ENCODE results near the gene GUCY1B1. TPM values are rescaled to one million over a fixed set of nuclear protein-coding genes. Genes with fewer than 3 reads are reported as not detected.

GUCY1B1 gene
- total RNA-seq, 1 experiment from 2014 or later, result 0.50 TPM

GRCh38 chr4:155828628-155829027, 69.8 kb downstream of the GUCY1B1 start:
- Histone ChIP-seq H4K8ac (replicated peaks; ENCODE audit: insufficient read length, low read depth, low read length) (no peak overlapping the region), H2BK5ac (ENCODE audit: insufficient read length, low read length) (no peak overlapping the region), H3K4ac (ENCODE audit: low read depth, low read length) (no peak overlapping the region), H3T11ph (ENCODE audit: low read length) (no peak overlapping the region), H3K79me2 (ENCODE audit: insufficient read depth, low read length) (no peaks in the 10 kb centered on the region), H3K23ac (ENCODE audit: insufficient read length, low read depth, low read length) (no peak overlapping the region), H3K27me3 (ENCODE audit: insufficient read depth, low read length) (no peaks in the 10 kb centered on the region), H3K79me1 (ENCODE audit: insufficient read depth, low read depth, low read length, poor library complexity, severe bottlenecking) (no peaks in the 10 kb centered on the region), H3K9me3 (ENCODE audit: control insufficient read depth, low read depth, low read length) (no peaks in the 10 kb centered on the region), H2AFZ (ENCODE audit: low read length) (no peak overlapping the region), H2BK15ac (ENCODE audit: low read depth, low read length) (no peak overlapping the region), H3K56ac (ENCODE audit: insufficient read length, low read depth, low read length) (no peak overlapping the region), H2BK20ac (ENCODE audit: low read depth, low read length, poor library complexity, severe bottlenecking) (no peak overlapping the region), H3K4me1 (ENCODE audit: insufficient read depth, low read length) (no peaks in the 10 kb centered on the region), H4K5ac (ENCODE audit: insufficient read length, low read depth, low read length) (no peak overlapping the region), H3K23me2 (ENCODE audit: insufficient read length, low read depth, low read length, poor library complexity, severe bottlenecking) (no peaks in the 10 kb centered on the region), H2BK120ac (ENCODE audit: low read depth, low read length, poor library complexity, severe bottlenecking) (no peak overlapping the region), H4K91ac (ENCODE audit: insufficient read length, low read depth, low read length) (no peak overlapping the region), H3K14ac (ENCODE audit: insufficient read depth, low read length) (no peak overlapping the region), H4K20me1 (ENCODE audit: control insufficient read depth, insufficient read depth, insufficient read length) (no peaks in the 10 kb centered on the region), H2AK5ac (ENCODE audit: insufficient read length, low read length) (no peak overlapping the region), H3K18ac (ENCODE audit: insufficient read length, low read depth, low read length) (no peak overlapping the region), H3K4me2 (ENCODE audit: insufficient read depth, insufficient read length, low read length) (no peak overlapping the region), H2BK12ac (ENCODE audit: insufficient read length, low read depth, low read length) (no peak overlapping the region), H3K27ac (ENCODE audit: insufficient read length, low read depth, low read length) (no peak overlapping the region), H3K9ac (ENCODE audit: extremely low read depth, insufficient read length, low read length) (no peak overlapping the region)
- no peaks in the 10 kb centered on the region for H3K27me3 Mint-ChIP-seq (ENCODE audit: low read depth)
- no peak overlapping the region for H3K27ac Mint-ChIP-seq
- no CpG with 5 or more reads among the region's 3 CpGs for whole genome bisulfite sequencing (ENCODE audit: extremely low coverage, insufficient read length, low lambda C conversion rate)
- H3K9me3 Mint-ChIP-seq, result no peaks in the 10 kb centered on the region
- no peak overlapping the region for H3K4me3 Mint-ChIP-seq
- no peaks in the 10 kb centered on the region for H3K36me3 Mint-ChIP-seq (ENCODE audit: insufficient read depth in 1 of 3, low read depth in 3 of 3)
- no peak for TF ChIP-seq CTCF (conservative IDR thresholded peaks at IDR 0.05)
- H3K4me1 Mint-ChIP-seq, result no peaks in the 10 kb centered on the region
- DNase-seq, result no peak

Measured in H9 (cell line).